Liver (tissue), 3 donors: ENCODE measurements around the gene ETV3L.
"Not testable (repeated sequence)": the region's sequence is repeated elsewhere in the genome, so short reads cannot be mapped to it uniquely, and the experiment has no call there.

ENCODE experiments used
- JUND ChIP-seq, 2 donors: IDR thresholded peaks; 2 replicates each; pipeline ENCODE4 v1.6.1; 2016; ENCODE audit warnings: antibody characterized with exemption in 2 of 2
- RAD21 ChIP-seq, 2 donors: IDR thresholded peaks; 2 replicates each; pipeline ENCODE4 v1.6.1; 2016; ENCODE audit warnings: antibody characterized with exemption in 2 of 2, mild to moderate bottlenecking in 2 of 2
- TF ChIP-seq, protein P1 (sequence below): fragments of 150-350 bp; IDR thresholded peaks from 2 replicates; pipeline ENCODE4 v1.5.1; 2017; ENCODE audit warnings: improper control_type of control experiment, low read depth, low read length; ENCODE audit not compliant: missing input control
- TF ChIP-seq, protein P2 (sequence below): IDR thresholded peaks from 2 replicates; pipeline ENCODE4 v1.6.1; 2016; ENCODE audit warnings: antibody characterized with exemption, mild to moderate bottlenecking
- donor health status: healthy.
- donor health status: healthy.

DNA sequence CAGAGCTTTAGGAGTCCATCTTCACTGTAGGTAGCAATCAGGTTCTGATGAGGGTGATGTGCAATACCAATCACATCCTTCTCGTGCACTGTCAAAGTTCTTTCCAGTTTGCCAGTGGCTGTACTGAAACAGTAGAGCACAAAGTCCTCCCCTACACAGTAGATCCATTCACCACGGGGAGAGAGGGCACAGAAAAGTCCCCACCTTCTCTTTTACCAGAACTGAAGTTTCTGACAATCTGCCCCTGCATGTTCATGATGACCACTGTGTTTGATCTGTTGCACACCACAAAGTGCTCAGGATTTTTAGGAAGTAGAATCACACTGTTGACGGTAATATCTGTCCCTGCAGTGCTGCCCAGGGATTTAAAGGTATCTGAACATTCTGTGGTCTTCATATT is 40.4 kb downstream of the ETV3L start:
- TF ChIP-seq, protein P1, sequence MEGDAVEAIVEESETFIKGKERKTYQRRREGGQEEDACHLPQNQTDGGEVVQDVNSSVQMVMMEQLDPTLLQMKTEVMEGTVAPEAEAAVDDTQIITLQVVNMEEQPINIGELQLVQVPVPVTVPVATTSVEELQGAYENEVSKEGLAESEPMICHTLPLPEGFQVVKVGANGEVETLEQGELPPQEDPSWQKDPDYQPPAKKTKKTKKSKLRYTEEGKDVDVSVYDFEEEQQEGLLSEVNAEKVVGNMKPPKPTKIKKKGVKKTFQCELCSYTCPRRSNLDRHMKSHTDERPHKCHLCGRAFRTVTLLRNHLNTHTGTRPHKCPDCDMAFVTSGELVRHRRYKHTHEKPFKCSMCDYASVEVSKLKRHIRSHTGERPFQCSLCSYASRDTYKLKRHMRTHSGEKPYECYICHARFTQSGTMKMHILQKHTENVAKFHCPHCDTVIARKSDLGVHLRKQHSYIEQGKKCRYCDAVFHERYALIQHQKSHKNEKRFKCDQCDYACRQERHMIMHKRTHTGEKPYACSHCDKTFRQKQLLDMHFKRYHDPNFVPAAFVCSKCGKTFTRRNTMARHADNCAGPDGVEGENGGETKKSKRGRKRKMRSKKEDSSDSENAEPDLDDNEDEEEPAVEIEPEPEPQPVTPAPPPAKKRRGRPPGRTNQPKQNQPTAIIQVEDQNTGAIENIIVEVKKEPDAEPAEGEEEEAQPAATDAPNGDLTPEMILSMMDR = not testable (repeated sequence)
- TF ChIP-seq, protein P2, sequence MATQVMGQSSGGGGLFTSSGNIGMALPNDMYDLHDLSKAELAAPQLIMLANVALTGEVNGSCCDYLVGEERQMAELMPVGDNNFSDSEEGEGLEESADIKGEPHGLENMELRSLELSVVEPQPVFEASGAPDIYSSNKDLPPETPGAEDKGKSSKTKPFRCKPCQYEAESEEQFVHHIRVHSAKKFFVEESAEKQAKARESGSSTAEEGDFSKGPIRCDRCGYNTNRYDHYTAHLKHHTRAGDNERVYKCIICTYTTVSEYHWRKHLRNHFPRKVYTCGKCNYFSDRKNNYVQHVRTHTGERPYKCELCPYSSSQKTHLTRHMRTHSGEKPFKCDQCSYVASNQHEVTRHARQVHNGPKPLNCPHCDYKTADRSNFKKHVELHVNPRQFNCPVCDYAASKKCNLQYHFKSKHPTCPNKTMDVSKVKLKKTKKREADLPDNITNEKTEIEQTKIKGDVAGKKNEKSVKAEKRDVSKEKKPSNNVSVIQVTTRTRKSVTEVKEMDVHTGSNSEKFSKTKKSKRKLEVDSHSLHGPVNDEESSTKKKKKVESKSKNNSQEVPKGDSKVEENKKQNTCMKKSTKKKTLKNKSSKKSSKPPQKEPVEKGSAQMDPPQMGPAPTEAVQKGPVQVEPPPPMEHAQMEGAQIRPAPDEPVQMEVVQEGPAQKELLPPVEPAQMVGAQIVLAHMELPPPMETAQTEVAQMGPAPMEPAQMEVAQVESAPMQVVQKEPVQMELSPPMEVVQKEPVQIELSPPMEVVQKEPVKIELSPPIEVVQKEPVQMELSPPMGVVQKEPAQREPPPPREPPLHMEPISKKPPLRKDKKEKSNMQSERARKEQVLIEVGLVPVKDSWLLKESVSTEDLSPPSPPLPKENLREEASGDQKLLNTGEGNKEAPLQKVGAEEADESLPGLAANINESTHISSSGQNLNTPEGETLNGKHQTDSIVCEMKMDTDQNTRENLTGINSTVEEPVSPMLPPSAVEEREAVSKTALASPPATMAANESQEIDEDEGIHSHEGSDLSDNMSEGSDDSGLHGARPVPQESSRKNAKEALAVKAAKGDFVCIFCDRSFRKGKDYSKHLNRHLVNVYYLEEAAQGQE = not testable (repeated sequence)
- TF ChIP-seq RAD21, JUND (IDR thresholded peaks at IDR 0.05): not testable (repeated sequence)
